ENCODE results near the gene TMEM14B. TPM values are rescaled to one million over a fixed set of nuclear protein-coding genes. Genes with fewer than 3 reads are reported as not detected.

The TMEM14B gene
- total RNA-seq, 6 donors from 2014 or later: 25.1 to 73.9 (median 56.7) TPM

DNA sequence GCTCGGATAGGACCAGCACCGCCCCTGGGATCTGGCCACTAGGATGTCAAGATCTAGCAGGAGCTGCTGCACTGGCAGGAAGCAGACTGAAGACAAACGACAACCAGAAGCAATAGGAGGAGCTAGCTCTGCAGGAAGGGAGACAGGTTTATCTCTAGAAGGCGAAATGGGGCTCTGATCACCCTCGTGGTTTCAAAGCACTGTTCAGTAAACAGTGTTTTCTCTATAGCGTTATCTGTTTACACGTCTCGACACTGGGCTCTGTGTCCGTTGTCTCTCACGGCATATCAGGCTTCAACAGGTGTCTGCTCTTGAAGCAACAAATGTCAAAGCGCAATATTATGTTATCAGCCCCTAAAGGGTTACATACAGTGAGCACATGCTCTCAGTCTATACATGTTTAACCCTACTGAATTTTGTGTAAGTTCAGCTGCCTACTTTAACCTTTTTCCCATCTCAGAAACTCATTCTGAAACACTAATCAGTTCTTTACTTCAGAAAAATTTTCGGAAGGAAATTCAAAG, 23.8 kb downstream of the TMEM14B start:
- Histone ChIP-seq H3K9me3 (no peaks in the 10 kb centered on the region), H3K27me3 (no peaks in the 10 kb centered on the region), H3K4me1 (no peaks in the 10 kb centered on the region), H3K27ac (no peak overlapping the region), H3K4me3 (no peak overlapping the region), H3K36me3 (peaks cover 0 to 31% (median 9%) of the 10 kb centered on the region in 4 donors)
- no peak for DNase-seq
- ATAC-seq (ENCODE audit: low FRiP score in 2 of 2): no peak
- WGBS, 2 donors: 62 to 68% methylated on average over 12 of the region's 12 CpGs
- TF ChIP-seq POLR2AphosphoS5 (IDR thresholded peaks at IDR 0.05): no peak
- TF ChIP-seq POLR2A (IDR thresholded peaks at IDR 0.05): no peak
- TF ChIP-seq, protein P1, sequence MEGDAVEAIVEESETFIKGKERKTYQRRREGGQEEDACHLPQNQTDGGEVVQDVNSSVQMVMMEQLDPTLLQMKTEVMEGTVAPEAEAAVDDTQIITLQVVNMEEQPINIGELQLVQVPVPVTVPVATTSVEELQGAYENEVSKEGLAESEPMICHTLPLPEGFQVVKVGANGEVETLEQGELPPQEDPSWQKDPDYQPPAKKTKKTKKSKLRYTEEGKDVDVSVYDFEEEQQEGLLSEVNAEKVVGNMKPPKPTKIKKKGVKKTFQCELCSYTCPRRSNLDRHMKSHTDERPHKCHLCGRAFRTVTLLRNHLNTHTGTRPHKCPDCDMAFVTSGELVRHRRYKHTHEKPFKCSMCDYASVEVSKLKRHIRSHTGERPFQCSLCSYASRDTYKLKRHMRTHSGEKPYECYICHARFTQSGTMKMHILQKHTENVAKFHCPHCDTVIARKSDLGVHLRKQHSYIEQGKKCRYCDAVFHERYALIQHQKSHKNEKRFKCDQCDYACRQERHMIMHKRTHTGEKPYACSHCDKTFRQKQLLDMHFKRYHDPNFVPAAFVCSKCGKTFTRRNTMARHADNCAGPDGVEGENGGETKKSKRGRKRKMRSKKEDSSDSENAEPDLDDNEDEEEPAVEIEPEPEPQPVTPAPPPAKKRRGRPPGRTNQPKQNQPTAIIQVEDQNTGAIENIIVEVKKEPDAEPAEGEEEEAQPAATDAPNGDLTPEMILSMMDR (IDR thresholded peaks at IDR 0.05): no peak

DNA sequence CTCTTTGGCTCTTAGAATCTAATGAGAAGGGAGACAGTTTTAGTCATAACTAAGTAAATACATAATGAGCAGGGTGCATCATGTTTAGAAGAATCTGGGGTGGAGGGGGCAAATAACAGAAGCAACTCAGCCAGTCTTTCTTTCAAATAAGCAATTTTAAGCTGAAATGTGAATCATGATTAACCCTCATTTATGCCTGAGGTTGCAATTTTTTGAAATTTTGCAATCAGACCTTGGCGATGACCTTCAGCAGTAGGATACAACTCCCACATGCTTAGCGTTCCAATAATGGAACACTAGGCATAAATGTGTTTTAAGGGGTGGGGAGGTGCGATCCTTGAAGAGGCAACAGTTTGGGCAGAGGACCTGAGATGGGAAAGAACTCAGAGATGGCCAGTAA, 30.6 kb downstream of the TMEM14B start:
- WGBS, 2 donors: 93 to 98% methylated on average over 3 of the region's 3 CpGs
- Histone ChIP-seq H3K36me3 (peaks cover 0 to 17% (median 8%) of the 10 kb centered on the region in 4 donors), H3K9me3 (no peaks in the 10 kb centered on the region), H3K4me3 (no peak overlapping the region), H3K27me3 (no peaks in the 10 kb centered on the region), H3K4me1 (no peaks in the 10 kb centered on the region), H3K27ac (no peak overlapping the region)
- DNase-seq (no peak), ATAC-seq (ENCODE audit: low FRiP score in 2 of 2) (no peak)
- TF ChIP-seq, protein P1 (IDR thresholded peaks at IDR 0.05): no peak
- TF ChIP-seq POLR2AphosphoS5 (IDR thresholded peaks at IDR 0.05) (no peak), POLR2A (IDR thresholded peaks at IDR 0.05) (no peak), EP300 (IDR thresholded peaks at IDR 0.05) (no peak)

DNA sequence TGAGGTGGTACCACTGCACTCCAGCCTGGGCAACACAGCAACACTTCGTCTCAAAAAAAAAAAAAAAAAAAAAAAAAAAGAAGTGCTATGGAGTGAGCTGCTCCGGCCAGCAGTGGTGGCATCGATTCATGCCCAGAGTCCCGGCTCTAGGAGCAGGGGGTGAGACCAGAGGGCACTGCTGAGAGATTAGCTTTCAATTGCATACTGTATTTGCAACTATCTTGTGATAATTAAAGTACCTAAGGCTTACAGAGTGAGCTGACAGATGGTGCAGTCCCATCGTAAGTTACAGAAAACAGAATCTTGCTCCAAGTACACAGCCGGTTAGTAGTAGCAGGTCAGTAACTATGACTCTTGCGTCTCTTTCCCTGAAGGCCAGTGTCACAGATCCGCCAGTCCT, 31.5 kb downstream of the TMEM14B start:
- Histone ChIP-seq H3K4me1 (no peaks in the 10 kb centered on the region), H3K9me3 (no peaks in the 10 kb centered on the region), H3K27ac (no peak overlapping the region), H3K27me3 (no peaks in the 10 kb centered on the region), H3K4me3 (no peak overlapping the region), H3K36me3 (peaks cover 0 to 17% (median 8%) of the 10 kb centered on the region in 4 donors)
- DNase-seq: no peak
- WGBS, 2 donors: 92 to 96% methylated on average over 8 of the region's 8 CpGs
- TF ChIP-seq POLR2AphosphoS5 (IDR thresholded peaks at IDR 0.05) (no peak), EP300 (IDR thresholded peaks at IDR 0.05) (no peak), POLR2A (IDR thresholded peaks at IDR 0.05) (no peak)
- TF ChIP-seq, protein P1 (IDR thresholded peaks at IDR 0.05): no peak
- ATAC-seq (ENCODE audit: low FRiP score in 2 of 2): no peak

DNA sequence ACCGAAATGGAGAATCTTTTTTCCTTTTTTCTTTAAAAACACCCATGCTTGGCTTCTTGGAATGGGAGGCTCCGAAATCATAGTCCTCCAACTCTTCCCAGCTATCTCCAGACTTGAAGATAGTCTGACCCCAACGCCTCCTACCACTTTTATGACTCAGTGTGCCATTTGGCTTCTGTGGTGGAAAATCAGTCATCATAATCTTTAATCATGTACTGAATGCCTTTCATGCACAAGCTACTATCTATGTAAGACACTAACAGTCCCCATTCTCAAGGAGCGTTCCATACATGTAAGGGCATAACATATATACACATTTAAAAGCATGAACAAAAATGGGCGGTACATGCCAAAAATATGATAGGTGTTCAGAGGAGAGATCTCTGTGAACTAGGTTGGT, 44.1 kb downstream of the TMEM14B start:
- DNase-seq (no peak), ATAC-seq (ENCODE audit: low FRiP score in 2 of 2) (no peak)
- Histone ChIP-seq H3K36me3 (peaks cover 0 to 6% (median 3%) of the 10 kb centered on the region in 4 donors), H3K4me3 (no peak overlapping the region), H3K27me3 (no peaks in the 10 kb centered on the region), H3K27ac (no peak overlapping the region), H3K4me1 (no peaks in the 10 kb centered on the region), H3K9me3 (no peaks in the 10 kb centered on the region)
- TF ChIP-seq POLR2AphosphoS5 (IDR thresholded peaks at IDR 0.05) (no peak), EP300 (IDR thresholded peaks at IDR 0.05) (no peak), POLR2A (IDR thresholded peaks at IDR 0.05) (no peak)
- TF ChIP-seq, protein P1 (IDR thresholded peaks at IDR 0.05): no peak
- 91 to 94% methylated on average over 5 of the region's 5 CpGs for WGBS, 2 donors

DNA sequence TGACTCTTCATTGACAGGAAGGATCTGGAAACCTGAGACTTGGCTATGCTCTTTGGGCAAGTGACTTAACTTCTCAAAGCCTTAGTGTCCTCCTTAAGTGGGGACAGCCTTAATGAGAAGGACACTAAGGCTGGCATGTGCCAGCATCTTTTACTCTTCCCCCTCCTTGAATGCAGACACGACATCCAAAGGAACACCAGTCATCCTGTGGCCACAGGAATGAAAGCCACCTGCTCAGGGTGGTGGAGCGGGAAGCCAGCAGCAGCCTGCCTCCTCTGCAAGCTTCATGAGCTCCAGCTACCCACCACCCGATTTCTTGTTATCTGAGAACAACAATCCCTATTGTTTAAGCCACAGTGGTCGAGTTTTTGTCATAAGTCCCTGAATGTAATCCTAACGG, 44.5 kb downstream of the TMEM14B start:
- H3K4me1 ChIP-seq: no peaks in the 10 kb centered on the region
- WGBS, 2 donors: 86 to 95% methylated on average over 5 of the region's 5 CpGs
- H3K27ac ChIP-seq: no peak overlapping the region
- DNase-seq (no peak), ATAC-seq (ENCODE audit: low FRiP score in 2 of 2) (no peak)
- H3K9me3 ChIP-seq: no peaks in the 10 kb centered on the region
- no peak for TF ChIP-seq POLR2A (IDR thresholded peaks at IDR 0.05)
- TF ChIP-seq POLR2AphosphoS5 (IDR thresholded peaks at IDR 0.05): no peak
- TF ChIP-seq, protein P1 (IDR thresholded peaks at IDR 0.05): no peak
- no peak for TF ChIP-seq EP300 (IDR thresholded peaks at IDR 0.05)
- H3K36me3 ChIP-seq: peaks cover 0 to 6% (median 3%) of the 10 kb centered on the region in 4 donors
- no peak overlapping the region for H3K4me3 ChIP-seq
- no peaks in the 10 kb centered on the region for H3K27me3 ChIP-seq

Data from upper lobe of left lung (tissue), 6 donors.